Esophagus muscularis mucosa (tissue), 3 donors: ENCODE results near the gene SGTA.

Experiments
- POLR2A ChIP-seq: fragments of 450-650 bp; IDR thresholded peaks from one replicate; pipeline ENCODE4 v1.6.1; 2017; ENCODE audit warnings: antibody characterized with exemption, moderate library complexity, mild to moderate bottlenecking, low read depth
- POLR2AphosphoS5 ChIP-seq, 2 donors: sonication (generic); formaldehyde crosslinking; IDR thresholded peaks; one replicate each; pipeline ENCODE4 v1.6.1; 2017; ENCODE audit warnings: antibody characterized with exemption in 2 of 2
- TF ChIP-seq, protein P1 (sequence below), 3 experiments: fragments of 200-600 bp in 2 of 3; fragments of 450-650 bp in 1 of 3; sonication (generic) in 2 of 3; IDR thresholded peaks; one replicate each; pipeline ENCODE4 v1.5.1; 2017 to 2019; ENCODE audit warnings: antibody characterized with exemption in 3 of 3, mild to moderate bottlenecking in 2 of 3, moderate library complexity in 1 of 3

DNA sequence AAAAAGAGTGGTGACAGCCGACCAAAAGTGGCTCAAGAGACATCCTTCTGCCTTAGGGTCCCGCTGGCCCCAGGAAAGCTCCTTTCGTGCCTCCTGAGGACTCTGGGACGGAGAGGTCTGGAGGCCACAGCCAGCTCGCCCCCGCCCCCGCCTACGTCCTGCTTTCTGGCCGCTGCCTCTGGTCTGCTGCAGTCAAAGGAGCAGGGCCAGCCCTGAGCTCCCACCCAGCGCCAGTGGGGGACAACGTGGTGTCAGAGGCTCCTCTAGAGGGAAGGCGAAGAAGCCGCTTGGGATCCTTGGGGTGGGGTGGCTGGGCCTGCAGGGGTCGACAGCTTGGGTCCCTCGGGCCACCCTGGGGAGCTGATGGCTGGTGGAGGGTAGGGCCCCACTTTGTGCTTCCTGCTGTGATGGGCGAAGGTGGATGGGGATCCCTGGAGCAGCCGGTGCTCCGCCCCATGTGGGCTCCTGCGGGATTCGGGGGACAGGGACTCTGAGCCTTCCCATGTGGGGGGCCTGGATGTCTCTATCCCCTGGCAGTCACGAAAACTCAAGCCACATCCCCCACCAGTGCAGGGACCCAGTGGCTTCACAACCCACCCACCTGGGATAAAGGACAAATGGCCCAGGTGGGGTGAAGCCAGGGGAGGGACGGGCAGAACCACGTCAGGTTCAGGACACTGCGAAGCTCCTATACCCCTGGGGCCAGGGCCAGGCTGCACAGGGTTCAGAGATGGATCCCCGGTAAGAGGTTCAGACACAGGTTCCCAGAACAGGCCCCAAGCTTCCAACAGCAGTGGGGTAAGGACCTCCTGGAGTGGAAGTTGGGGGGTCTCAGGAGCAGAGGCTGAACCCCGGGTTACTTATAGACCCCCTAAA, 52.9 kb downstream of the SGTA start:
- TF ChIP-seq, protein P1, sequence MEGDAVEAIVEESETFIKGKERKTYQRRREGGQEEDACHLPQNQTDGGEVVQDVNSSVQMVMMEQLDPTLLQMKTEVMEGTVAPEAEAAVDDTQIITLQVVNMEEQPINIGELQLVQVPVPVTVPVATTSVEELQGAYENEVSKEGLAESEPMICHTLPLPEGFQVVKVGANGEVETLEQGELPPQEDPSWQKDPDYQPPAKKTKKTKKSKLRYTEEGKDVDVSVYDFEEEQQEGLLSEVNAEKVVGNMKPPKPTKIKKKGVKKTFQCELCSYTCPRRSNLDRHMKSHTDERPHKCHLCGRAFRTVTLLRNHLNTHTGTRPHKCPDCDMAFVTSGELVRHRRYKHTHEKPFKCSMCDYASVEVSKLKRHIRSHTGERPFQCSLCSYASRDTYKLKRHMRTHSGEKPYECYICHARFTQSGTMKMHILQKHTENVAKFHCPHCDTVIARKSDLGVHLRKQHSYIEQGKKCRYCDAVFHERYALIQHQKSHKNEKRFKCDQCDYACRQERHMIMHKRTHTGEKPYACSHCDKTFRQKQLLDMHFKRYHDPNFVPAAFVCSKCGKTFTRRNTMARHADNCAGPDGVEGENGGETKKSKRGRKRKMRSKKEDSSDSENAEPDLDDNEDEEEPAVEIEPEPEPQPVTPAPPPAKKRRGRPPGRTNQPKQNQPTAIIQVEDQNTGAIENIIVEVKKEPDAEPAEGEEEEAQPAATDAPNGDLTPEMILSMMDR (IDR thresholded peaks at IDR 0.05) = no peak
- TF ChIP-seq POLR2A (no peak), POLR2AphosphoS5 (IDR thresholded peaks at IDR 0.05) (no peak)
